NB4 (cell line): ENCODE measurements around the gene ALDH16A1.

Experiments
- DNase-seq: peaks from one replicate; pipeline ENCODE4 v3.0.0; 2010; ENCODE audit warnings: low read depth
- H3K4me3 ChIP-seq: one replicate; pipeline ENCODE4 v1.5.1; 2011; ENCODE audit warnings: mild to moderate bottlenecking, low read depth, low read length, moderate library complexity
- MYC ChIP-seq: IDR thresholded peaks from 2 replicates; pipeline ENCODE4 v1.6.1; 2011; ENCODE audit warnings: low read depth, low read length
- POLR2A ChIP-seq: IDR thresholded peaks from 2 replicates; pipeline ENCODE4 v1.6.1; 2011; ENCODE audit warnings: mild to moderate bottlenecking; ENCODE audit not compliant: insufficient read length; ENCODE audit errors: extremely low read depth
- TF ChIP-seq, protein P1 (sequence below): IDR thresholded peaks from 2 replicates; pipeline ENCODE4 v1.6.1; 2011; ENCODE audit warnings: low read depth, low read length
- TF ChIP-seq, protein P2 (sequence below): IDR thresholded peaks from one replicate; pipeline ENCODE4 v1.5.1; 2012; ENCODE audit warnings: low read depth, low read length

The ALDH16A1 gene

DNA sequence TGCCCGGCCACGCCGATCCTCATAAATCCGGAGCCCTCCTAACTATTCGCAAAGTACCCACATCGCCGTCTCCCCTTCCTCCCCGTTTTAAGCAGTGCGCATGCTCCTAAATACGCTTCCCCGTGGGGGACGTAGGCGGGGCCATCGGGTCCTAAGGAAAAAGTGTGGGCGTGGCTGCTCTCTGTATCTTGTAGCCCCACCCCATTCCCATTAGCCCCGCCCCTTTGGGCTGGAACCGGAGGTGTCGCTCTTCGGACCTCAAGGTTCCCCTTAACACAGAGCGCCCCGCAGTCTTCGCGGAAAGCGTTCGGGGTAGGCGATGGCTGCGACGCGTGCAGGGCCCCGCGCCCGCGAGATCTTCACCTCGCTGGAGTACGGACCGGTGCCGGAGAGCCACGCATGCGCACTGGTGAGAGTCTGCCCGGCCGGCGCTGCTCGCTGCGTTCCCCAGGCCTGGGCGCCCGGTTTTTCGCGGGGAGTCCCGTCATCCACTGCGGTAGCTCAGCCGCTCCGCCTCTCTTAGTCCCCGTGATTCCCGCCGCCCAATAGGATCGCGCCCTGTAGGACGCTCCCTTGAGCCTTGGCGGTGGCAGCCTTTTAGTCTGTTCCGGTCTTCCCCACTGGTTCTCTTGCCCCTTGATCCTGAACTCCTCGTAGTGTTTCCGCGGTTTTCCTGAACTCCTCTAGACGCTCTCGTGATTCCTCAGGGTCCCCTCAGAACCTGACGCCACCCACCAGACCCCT, at the start of gene ALDH16A1:
Gene ALDH16A1 (plus strand): TSS at position 213 of the 744 bp plus-strand sequence. CDS start 107 bp downstream, at position 320.
- DNase-seq = peak; percentile 97
- TF ChIP-seq, protein P1, sequence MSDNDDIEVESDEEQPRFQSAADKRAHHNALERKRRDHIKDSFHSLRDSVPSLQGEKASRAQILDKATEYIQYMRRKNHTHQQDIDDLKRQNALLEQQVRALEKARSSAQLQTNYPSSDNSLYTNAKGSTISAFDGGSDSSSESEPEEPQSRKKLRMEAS = peak; percentile 60
- TF ChIP-seq, protein P2, sequence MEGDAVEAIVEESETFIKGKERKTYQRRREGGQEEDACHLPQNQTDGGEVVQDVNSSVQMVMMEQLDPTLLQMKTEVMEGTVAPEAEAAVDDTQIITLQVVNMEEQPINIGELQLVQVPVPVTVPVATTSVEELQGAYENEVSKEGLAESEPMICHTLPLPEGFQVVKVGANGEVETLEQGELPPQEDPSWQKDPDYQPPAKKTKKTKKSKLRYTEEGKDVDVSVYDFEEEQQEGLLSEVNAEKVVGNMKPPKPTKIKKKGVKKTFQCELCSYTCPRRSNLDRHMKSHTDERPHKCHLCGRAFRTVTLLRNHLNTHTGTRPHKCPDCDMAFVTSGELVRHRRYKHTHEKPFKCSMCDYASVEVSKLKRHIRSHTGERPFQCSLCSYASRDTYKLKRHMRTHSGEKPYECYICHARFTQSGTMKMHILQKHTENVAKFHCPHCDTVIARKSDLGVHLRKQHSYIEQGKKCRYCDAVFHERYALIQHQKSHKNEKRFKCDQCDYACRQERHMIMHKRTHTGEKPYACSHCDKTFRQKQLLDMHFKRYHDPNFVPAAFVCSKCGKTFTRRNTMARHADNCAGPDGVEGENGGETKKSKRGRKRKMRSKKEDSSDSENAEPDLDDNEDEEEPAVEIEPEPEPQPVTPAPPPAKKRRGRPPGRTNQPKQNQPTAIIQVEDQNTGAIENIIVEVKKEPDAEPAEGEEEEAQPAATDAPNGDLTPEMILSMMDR = no peak
- TF ChIP-seq MYC = peak; percentile 59
- peak; percentile 98 for TF ChIP-seq POLR2A
- peak within 1 kb of the TSS; percentile 99 for H3K4me3 ChIP-seq

DNA sequence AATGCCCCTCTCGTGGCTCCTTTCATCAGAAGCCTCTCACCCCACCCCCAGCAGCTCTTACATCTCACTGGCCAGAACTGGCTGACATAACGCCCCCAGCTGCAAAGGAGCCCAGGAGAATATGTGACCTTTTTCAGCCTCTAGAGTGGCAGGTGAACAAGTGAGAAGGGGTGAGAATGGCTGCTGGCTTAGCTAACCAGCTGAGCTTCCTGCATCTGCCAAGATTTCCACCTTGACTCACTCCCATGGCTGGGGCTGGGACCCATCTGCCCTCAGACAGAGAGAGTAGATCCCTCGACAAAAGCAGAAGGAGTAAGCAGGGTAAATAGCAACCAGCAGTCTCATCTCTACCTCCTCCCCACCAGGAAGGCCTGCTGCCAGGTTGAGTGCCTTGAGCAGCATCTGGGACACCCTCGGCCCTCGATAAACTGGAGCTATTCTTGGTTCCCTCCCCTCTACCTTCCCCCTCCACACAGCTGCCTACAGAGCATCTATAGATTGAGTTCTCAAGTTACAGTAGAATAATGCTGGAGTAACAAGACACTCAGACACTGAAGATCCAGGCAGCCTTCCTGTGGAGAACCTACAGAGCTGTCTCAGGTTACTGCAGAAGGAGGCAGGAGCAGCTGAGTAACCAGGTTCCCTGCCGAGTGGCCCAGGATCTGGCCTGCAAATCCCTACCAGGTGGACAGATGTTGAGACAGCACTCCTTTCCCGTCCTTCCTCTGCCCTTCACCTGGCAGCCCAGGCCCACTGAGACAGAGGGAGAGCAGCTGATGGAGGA, 49.4 kb upstream of the ALDH16A1 start:
- DNase-seq = no peak
- H3K4me3 ChIP-seq = no peak overlapping the region

DNA sequence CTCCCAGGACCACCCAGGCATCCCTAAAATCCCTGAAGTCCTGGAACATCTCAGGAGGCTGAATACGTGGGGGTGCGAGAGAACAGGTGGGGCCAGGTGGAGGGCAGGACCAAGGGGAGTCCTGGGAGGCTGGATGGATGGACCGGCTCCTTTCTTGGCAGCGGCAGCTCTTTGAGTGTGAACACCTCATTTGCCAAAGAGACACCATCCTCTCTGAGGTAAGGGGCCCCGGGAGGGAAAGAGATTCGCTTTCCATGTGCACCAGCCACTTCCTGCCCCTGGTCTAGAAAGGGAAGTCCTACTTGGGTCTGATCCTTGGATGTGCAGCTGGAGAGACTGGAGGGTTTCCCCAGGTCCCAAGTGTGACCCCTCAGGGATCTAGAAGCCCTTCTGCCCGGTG, 45.9 kb upstream of the ALDH16A1 start:
- no peak for DNase-seq
- no peak for TF ChIP-seq POLR2A
- TF ChIP-seq MYC = no peak
- TF ChIP-seq, protein P2 = no peak
- TF ChIP-seq, protein P1 = no peak
- H3K4me3 ChIP-seq = no peak overlapping the region

More for the DNA sequence above, 49.4 kb upstream of the ALDH16A1 start:
- TF ChIP-seq POLR2A (no peak), MYC (no peak)
- TF ChIP-seq, protein P2 = no peak
- TF ChIP-seq, protein P1 = no peak

DNA sequence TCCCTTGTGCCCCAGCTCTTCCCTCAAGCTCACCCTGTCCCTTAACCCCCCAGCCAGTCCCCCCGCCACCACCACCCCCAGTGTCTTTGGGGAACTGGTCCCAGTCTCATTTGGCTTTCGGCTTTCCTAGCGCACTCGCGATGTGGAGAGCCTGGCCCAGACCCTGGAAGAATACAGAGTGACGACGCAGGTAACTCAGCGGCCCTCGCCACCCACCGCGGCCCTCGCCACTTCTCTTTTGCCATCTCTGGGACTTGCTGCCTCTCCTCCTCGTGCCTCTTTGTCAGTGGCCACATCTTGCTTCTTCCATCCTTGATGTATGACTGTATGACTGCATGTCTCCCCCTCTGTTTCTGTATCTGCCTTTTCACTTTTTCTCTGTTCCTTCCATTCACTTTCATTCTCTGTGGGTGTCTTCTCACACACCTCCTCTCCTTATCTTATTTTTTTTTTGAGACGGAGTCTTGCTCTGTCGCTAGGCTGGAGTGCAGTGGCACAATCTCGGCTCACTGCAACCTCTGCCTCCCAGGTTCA, 45.5 kb upstream of the ALDH16A1 start:
- DNase-seq = no peak
- TF ChIP-seq POLR2A = no peak
- no peak for TF ChIP-seq MYC
- TF ChIP-seq, protein P2 = no peak
- TF ChIP-seq, protein P1 = no peak

DNA sequence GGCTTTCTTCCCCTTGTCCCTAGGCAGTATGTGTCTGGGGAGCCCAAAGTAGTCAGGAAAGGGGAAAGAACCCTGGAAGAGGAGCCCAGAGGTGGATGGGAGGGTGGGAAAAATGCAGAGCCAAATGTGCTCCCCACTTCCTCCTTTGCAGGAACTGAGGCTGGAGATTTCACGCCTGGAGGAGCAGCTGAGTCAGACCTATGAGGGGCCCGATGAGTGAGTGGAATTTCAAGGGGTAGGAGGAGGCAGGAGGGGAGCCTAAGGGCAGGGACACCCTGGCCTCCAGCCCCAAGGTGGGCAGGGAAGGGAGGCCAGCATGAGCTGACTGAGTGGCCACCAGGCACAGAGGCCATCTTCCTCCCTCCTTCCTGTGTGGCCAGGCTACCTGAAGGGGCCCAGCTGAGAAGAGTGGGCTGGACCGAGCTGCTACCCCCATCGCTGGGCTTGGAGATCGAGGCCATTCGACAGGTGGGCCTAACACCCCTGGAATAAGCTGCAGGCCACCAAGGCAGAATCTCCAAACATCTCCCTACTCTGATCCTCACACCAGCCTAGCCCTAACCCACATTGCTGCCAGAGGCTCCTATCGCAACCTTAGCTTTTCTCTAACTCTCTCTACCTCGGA, 44.1 kb upstream of the ALDH16A1 start:
- H3K4me3 ChIP-seq = no peak overlapping the region
- TF ChIP-seq POLR2A (no peak), MYC (no peak)
- TF ChIP-seq, protein P1 = no peak
- DNase-seq = peak; percentile 66

More for the DNA sequence above, 45.5 kb upstream of the ALDH16A1 start:
- H3K4me3 ChIP-seq = no peak overlapping the region
